Activated CD4-positive, CD25-positive, alpha-beta regulatory T cell (primary cell): ENCODE measurements around the gene NTF3.

Experiments
- DNase-seq, 4 experiments: peaks; one replicate each; lab custom pipeline; 2025; lab: John Stamatoyannopoulos, UW

NTF3 gene

GRCh38 chr12:5432011-5432400 lies at the start of gene NTF3:
NTF3 (plus strand) TSS chr12:5432108; CDS start chr12:5432325, 217 bp downstream.
- no peak for DNase-seq

- no peak for DNase-seq
These were observed 47.9 kb upstream of the NTF3 start for GRCh38 chr12:5384015-5384414.

- no peak for DNase-seq
These were observed 43.0 kb upstream of the NTF3 start for GRCh38 chr12:5388581-5389535.

GRCh38 chr12:5390174-5390799 lies 41.6 kb upstream of the NTF3 start:
- no peak for DNase-seq

- no peak for DNase-seq
These were observed 40.3 kb upstream of the NTF3 start for GRCh38 chr12:5391653-5392052.

GRCh38 chr12:5392961-5393360 lies 38.9 kb upstream of the NTF3 start:
- no peak for DNase-seq

GRCh38 chr12:5395443-5396271 lies 36.3 kb upstream of the NTF3 start:
- no peak for DNase-seq

GRCh38 chr12:5396541-5396940 lies 35.4 kb upstream of the NTF3 start:
- no peak for DNase-seq

GRCh38 chr12:5399266-5399665 lies 32.6 kb upstream of the NTF3 start:
- DNase-seq, result no peak

GRCh38 chr12:5402009-5402935 lies 29.6 kb upstream of the NTF3 start:
- no peak for DNase-seq

GRCh38 chr12:5403411-5403810 lies 28.5 kb upstream of the NTF3 start:
- no peak for DNase-seq

- DNase-seq, result no peak
These were observed 24.7 kb upstream of the NTF3 start for GRCh38 chr12:5407034-5407856.

- no peak for DNase-seq
These were observed 22.3 kb upstream of the NTF3 start for GRCh38 chr12:5409619-5410018.

GRCh38 chr12:5416571-5416970 lies 15.3 kb upstream of the NTF3 start:
- DNase-seq, result no peak

- DNase-seq, result no peak
These were observed 14.4 kb upstream of the NTF3 start for GRCh38 chr12:5417500-5417899.

- DNase-seq, result no peak
These were observed 3.3 kb upstream of the NTF3 start for GRCh38 chr12:5428332-5429221.

GRCh38 chr12:5429741-5430557 lies 2.0 kb upstream of the NTF3 start:
- DNase-seq, result no peak
